CD4-positive, alpha-beta T cell treated with Interleukin-4 for 1 hour (primary cell): ENCODE results near the gene AMIGO1.

Source experiments
- DNase-seq, 2 donors: peaks; one replicate each; pipeline ENCODE4 v3.0.0-alpha.2; 2020 to 2022

AMIGO1 gene

DNA sequence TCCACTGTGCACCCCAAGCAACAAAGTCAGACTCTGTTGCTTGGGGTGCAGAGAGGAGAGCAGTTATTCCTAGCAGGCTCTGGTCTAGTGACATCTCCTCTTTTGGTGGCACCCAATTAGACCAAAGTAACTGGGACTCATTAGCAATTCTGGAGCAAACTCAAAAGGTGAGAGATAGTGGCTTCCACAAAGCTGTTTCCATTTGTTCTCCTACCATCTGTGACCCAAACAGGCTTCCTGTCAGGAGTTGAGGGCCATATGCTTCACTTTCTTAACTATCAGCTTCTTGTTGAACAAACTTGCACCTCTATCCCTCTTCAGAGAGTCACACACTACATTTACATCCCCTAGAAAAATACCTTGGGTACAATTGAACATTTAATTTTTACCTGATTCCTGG is 27.3 kb downstream of the AMIGO1 start:
- DNase-seq = no peak

DNA sequence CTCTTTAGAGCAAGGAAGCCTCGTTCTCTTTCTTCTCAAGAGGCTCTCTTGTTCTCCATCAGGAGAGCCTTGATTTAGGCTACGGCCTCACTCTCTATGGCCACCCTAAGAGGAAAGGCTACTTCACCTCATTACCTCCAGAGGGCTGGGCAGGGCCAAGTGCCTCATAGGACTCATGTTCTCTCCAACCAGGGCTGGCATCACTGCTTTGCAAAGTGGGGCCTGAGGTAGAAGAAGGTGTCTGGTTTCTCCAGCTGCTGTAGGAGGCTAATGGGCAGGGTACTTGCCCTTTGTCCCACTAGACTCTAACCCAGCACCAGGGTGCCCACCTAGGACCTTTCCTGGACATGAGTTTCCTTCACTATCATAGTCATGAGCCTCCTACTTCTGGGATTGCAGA is 27.9 kb downstream of the AMIGO1 start:
- no peak for DNase-seq

DNA sequence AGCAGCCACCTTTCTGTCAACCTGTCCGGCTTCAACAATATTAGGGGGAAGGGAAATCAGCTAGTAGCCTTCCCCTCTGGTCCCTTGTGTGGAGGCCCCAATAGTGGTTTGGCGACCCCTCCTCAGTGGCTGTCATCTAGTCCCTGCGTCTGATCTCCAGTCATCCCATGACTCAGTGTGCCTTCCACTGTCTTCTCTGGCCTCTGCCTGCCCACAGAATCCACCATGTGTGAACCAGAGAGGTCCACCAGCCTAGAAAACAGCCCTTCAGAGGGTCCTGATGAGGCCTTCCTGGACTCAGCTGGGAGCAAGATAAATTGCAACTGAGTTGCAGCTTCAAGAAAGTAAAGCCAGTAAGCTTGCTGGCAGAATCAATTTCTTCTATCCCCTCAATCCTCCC is 29.6 kb downstream of the AMIGO1 start:
- DNase-seq = no peak

DNA sequence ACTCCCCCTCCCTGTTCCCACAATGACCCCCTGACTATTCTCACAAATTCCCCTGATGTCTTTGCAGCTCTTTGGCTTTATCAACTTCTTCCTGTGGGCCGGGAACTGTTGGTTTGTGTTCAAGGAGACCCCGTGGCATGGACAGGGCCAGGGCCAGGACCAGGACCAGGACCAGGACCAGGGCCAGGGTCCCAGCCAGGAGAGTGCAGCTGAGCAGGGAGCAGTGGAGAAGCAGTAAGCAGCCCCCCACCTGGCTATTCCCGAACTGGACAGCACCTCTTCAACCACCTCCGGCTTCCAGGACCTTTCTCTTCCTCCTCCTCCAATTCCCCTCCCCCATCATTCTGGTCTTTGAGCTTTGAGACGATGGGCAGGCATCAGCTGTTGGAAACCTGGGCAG is 30.2 kb downstream of the AMIGO1 start:
- no peak for DNase-seq

DNA sequence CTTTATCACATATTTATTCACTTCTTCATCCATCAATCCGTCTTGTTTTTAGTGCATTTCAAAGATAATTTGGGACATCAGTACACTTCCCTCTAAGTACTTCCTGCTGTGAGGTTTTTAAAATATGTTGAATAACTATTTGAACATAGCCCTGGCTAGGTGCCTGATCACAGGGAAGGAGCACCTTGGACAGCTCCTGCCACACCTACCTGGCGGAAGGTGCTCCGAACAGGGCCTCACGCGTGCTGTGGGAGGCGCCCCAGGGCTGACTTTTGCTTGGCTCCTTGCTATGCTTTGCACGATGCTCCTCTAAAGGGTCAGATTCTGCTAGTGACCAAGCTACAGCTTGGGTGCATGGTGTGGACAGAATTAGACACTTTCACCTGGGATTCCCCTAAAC is 30.7 kb downstream of the AMIGO1 start:
- peak in 1 of 2 donors; percentile 44 for DNase-seq

DNA sequence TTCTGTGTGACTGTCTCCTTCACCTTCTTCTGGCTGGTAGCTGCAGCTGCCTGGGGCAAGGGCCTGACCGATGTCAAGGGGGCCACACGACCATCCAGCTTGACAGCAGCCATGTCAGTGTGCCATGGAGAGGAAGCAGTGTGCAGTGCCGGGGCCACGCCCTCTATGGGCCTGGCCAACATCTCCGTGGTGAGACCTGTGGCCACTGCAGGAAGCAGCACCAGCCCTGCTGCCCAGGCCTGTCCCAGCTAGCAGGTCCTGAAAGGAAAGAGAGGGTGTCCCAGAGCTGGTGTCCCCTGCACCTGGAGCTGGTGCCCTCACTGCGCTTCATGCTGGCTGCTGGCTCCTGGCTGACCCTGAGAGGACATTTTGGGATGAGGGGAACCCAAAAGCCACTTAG is 31.7 kb downstream of the AMIGO1 start:
- DNase-seq = peak in 1 of 2 donors; percentile 11

DNA sequence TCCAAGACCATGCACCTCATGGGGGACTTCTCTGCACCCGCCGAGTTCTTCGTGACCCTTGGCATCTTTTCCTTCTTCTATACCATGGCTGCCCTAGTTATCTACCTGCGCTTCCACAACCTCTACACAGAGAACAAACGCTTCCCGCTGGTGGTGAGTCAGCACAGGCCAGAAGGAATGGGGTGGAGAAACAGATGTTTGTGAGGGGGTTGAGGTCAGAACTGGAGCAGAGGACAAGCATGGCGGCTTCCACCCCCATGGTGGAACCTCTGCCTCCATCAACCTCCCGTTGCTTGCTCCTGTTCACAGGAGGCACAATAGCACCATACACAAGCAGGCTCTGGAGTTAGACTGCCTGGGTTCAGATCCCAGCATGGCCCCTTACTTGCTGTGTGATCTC is 32.7 kb downstream of the AMIGO1 start:
- DNase-seq = peak in 1 of 2 donors; percentile 8

DNA sequence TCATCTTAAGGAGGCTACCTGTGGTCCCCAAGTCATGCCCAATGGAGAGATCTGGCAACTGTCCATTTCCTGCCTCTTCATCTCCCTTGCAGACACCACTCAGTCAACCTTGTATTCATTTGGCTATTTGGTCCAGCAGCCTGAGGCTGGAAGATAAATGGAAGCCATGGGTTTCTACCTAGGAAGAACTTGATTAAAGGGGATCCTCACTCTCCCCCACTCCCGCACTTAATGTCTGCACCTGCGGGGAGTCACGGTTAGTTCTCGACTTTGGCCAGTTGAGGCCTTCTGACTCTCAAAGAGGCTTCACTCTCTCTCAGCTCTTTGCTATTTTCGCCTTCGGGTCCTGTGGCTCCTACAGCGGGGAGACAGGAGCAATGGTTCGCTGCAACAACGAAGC is 34.3 kb downstream of the AMIGO1 start:
- DNase-seq = peak in 1 of 2 donors; percentile 1

DNA sequence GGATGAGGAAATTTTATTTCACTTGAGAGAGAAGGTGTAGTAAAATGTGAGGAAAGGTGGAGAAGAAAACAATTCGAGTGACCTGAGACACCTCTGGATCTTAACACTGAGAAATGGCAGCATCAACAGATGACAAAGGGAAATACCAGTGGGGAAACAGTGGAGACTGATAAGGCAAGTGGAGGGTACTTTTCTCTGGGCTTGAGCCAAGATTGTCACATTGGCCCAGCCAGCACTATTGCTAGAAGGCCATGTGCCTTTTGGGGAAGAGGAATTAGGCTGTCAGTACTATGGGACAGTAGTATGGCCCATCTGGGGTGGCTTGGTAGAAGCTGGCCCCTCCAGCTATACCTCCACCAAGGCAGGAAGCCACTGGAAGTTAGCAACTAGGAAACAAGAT is 34.8 kb downstream of the AMIGO1 start:
- peak in 1 of 2 donors; percentile 1 for DNase-seq

DNA sequence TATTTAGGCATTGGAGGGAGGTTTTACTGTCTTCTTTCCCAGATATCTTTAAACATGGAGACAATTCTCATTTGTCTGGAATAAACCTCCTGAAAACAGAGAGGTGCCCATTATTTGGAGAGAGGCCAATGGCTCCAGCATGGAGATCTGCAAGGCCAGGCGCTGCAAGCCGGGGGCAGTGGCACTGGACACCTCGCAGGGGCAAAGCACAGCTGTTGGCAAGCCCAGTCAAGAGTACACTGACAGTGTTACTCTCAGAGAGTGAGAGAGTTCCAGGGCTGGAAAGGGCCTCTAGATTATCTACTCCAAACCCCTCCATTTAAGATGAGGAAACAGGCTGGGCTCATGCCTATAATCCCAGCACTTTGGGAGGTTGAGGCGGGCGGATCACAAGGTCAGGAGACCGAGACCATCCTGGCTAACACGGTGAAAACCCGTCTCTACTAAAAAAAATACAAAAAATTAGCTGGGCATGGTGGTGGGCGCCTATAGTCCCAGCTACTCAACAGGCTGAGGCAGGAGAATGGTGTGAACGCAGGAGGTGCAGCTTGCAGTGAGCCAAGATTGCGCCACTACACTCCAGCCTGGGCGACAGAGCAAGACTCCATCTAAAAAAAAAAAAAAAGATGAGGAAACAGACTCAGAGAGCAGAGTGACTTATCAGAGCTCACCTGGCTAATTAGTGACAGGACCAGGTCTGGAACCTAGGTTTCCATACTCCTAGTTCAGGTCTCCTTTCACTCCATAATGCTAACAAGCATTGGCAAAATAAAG is 36.1 kb downstream of the AMIGO1 start:
- peak in 1 of 2 donors; percentile 1 for DNase-seq

DNA sequence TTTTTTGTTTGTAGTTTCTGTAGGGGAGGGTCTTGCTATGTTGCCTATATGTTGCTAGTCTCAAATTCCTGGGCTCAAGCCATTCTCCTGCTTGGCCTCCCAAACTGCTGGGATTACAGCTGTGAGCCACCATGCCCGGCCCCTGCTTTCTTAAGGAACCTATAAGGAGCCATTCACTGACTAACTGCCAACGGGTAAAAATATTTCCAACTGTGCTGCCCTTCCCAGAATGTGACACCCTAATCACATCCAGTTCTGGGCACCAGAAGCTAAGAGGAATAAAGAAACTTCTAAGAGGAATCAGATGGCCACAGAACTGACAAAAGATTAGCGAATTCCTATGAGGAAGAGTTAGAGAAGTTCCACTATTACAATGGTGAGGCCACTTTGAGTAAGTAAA is 36.7 kb downstream of the AMIGO1 start:
- no peak for DNase-seq

DNA sequence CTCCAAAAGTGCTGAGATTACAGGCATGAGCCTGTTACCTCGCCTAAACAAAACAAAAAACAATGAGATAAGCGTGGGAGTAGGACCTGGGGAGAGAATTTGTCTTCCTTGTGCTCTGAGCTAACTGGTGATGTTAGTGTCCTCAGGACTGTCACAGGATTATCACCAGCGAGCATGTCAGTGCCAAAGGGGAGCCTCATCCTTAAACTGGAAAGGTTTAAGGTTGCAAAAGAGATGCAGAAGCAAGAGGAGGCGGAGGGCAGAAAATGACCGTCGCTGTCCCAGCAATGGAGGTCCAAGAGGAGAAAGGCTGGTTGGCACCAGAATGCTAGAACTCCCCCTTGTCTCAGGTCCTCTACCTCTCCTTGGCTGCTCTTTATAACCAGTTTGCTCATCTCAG is 39.3 kb downstream of the AMIGO1 start:
- no peak for DNase-seq

DNA sequence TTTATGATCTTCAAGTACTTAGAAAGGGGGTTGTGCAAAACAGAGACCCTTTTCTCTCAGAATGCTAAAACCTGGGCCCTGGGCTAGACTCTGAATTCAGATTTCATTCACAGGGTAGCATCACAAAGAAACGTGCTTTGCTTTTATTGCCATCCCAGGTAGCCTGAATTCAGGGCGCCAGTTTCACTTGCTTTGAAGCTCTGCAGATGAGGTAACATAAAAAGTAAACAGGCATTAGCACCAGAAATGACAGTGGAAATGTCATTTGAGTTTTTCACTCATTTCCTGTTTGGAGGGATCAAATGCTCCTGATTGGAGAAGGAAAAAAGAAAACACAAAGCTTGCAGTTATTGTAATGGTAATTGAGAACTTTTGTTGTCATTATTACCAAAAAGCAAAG is 40.6 kb downstream of the AMIGO1 start:
- DNase-seq = no peak

DNA sequence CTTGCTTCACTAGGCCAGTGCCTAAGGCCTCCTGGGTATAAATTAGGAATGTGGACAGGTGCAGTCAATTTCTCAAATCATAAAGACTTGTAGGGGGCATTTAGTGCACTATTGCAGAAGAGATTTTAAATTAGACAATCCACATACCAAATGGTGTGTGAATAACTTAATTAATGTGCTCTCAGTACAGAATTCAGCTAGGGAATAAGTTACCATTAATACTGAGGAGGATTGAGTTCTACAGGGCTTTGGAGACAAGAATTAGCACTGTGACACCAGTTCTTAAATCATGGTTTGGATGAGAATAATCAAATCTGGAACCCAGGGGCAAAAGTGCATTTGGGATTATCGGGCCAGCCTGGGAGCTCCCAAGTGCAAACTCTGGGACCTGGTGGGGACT is 41.5 kb downstream of the AMIGO1 start:
- no peak for DNase-seq

DNA sequence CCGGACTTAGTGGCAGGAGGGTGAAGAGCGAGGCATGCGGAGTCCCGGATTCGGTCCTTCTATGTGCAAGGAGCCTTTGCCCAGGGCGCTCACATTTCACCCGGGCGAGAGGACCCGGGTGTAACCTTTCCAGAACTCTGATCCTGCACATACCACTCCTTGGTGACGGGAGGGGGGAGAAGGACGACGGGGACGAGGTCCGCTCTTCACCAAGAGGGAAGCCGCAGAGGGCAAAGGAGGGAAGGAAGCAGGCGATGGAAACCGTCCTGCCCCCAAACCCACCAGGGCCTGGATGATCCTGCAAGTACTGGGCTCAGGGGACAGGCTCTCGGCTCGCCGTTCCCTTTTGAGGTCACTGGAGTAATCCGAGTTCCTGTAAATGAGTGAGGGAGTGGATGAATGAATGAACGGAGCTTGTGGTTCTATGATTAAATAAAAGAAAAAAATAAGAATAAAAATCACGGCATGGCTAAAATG is 42.2 kb downstream of the AMIGO1 start:
- DNase-seq = no peak

DNA sequence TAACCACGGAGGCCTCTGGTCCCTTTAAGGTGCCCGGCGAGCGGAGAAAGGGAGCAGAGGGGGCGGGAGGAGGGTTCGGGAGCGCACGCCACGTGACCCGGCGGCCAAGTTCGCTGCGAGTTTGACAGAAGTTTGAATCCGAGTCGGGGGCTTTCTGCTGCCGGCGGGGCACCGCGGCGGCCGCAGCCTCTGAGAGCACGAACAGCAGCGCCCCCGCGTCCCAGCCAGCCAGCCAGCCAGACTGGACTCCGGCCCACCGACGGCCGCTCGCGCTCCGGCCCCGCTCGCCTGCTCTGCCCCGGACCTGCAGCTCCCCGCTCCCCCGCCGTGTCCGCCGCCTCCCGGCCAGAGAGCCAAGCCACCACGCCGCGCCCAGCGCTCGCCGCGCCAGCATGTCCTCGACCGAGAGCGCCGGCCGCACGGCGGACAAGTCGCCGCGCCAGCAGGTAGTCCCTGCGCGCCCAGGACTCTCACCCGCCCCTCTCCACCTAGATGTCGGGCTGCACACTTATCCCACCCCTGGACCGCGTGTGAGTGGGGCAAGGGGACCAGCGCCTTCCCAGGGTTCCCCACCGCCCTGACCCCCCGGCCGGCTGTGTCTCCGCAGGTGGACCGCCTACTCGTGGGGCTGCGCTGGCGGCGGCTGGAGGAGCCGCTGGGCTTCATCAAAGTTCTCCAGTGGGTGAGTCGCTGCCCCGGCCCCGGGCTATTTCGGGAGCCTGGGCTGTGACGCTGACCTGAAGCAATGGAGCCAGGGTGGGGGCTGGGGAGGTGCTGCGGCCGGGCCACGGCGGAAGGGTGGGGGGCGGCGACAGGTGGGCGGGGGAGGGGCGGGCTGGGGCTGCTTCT is 42.9 kb downstream of the AMIGO1 start, which contains the start of gene SYPL2:
TSS of gene SYPL2 (plus strand) at position 95 of the 849 bp plus-strand sequence. CDS start at position 393, 298 bp downstream.
- peak in 1 of 2 donors; percentile 3 for DNase-seq

DNA sequence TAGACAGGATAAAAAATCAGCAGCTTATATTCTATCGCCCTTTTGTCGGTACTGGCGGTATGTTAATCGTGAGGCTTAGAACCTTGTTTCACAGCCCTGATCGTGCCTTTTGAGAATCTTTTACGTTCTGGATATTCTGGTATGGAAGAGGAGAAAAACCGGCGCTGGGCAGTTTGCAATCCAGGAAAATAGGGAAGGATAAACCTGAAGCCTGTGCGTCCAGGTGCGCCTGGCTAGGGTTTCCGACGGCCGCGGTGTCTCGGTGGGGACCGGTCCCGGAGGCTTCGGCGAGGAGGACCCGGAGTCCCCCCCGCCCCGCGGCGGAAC is 43.4 kb downstream of the AMIGO1 start:
- DNase-seq = no peak

DNA sequence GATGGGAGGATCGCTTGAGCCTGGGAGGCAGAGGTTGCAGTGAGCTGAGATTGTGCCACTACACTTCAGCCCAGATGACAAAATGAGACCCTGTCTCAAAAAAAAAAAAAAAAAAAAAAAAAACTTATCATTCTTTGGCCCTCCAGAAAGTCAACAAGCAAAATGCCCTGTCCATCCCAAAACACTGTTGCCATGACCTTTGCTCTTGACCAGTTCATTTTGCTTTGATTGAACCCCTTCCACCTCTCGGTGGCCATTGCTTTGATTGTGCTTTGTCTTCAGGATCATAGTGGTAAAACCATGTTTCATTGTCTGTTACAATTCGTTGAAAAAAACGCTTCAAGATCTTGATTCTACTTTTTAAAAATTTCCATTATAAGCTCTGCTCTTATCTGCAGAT is 51.7 kb downstream of the AMIGO1 start:
- no peak for DNase-seq

DNA sequence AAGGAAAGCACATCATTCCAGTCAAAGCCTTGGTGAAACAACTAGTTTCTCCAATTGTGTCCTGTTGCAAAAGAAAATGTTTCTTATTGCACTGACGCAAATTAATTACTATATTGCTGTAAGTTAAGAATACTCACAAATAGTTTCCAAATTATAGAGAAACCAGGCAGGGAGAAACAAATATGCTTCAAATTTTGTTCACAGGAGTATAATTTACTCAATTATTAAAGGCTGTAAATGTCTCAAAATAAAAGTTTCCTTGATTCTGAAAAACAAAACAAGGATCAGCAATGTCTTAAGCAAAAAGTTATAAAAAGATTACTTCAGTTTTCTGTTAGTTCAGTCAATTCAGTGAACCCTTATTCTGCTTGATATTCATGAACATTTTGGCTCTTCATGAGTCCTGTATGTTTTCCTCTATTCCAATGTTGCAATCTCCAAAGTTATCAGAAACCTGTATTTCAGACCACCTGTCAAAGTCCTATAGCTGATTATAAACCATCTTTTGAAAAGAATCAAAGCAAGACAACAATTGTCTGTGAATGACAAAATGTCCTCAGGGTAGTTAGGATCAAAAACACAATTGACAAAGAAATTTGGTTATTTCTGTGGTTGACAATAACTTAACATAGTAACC is 54.9 kb downstream of the AMIGO1 start:
- no peak for DNase-seq
